GM04504 (cell line): ENCODE measurements around the gene SEMA6A.
A peak's percentile ranks its signal among the peaks of the same experiment; 100 is the strongest.

Experiments
- DNase-seq: peaks from one replicate; pipeline ENCODE4 v3.0.0-alpha.2; 2012; ENCODE audit warnings: low read depth

The SEMA6A gene

GRCh38 chr5:116492776-116493175 lies 81.8 kb downstream of the SEMA6A start:
- DNase-seq = no peak

- peak; percentile 79 for DNase-seq
These were observed 82.5 kb downstream of the SEMA6A start for GRCh38 chr5:116492016-116492623.

DNA sequence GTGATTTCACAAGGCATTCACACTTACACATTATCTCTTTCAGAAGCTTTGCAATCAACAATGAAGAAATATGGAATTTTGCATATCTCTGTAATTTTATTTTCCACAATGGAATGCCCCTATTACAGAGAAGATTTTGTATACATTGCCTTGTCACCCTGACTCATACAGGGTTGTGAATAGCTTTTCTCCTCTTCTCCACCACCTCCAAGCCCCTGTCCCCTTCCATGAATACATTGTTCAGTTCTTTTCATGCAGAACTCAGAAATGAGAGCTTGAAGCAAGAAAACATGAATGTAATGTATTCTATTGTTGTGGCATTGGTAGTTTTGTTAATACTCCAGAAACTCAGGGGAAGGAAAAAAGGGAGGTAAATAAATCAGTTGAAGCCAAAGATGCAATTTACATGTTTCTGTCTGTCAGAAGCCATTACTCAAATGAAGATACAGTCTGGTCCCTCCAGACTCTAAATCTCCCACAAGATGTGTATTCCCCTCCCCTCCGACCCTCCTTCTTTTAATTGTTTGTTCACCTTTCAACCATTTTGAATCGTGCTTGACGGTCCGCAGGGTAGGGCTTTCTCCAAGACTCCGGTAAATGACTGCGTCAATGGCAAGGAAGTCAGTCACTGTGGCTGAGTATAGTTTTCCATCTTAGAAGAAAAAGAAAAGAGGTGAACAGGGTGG lies 86.1 kb downstream of the SEMA6A start:
- no peak for DNase-seq

DNA sequence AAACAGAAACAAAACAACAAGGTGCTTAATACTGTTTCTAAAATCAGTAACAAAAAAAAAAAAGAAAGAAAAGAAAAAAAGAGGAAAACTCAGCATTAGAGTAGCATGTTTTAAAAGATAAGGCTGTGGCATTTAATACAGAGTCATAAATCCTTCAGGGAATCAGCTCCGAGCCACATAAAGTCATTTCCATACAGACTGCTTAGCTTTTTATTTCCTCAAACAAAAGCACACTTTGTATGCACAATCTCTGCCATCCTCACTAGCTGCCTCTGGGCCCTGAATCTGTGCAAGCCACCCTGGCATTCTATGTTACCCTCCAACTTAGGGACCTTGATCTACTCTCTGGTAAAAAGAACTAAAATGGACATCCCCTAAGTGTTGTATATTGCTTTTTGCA lies 87.6 kb downstream of the SEMA6A start:
- no peak for DNase-seq

- DNase-seq = no peak
These were observed 88.0 kb downstream of the SEMA6A start for GRCh38 chr5:116486588-116486987.

GRCh38 chr5:116484645-116485044 lies 90.0 kb downstream of the SEMA6A start:
- no peak for DNase-seq

GRCh38 chr5:116482394-116482793 lies 92.2 kb downstream of the SEMA6A start:
- peak; percentile 17 for DNase-seq

DNA sequence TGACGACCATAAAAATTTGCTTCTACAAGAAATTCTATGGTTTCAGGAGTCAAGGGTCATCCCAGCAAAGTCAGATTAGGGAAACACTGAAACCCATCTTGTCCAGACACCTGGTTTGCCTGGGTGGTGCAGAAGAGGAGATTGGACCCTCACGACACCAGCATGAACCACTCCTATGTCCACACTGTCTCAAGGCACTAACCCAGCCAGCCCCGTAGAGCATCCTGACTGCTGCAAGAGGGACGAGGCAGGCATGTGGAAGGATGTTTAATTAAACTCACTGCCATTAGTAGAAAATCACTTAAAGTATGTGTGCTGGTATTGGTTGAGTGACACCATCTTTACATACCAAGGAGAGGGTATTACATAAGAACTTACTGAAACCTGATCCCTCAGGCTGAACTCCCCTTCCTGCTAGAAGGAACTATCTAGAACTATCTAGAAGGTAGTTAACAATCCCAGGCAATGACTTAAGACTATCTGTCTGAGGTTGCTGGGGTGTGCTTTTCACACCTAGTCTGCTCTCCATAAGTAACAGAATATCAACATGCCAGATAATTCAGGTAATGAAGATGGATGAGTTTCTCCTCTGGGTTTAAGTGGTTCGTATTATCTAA lies 93.6 kb downstream of the SEMA6A start:
- no peak for DNase-seq

- no peak for DNase-seq
These were observed 94.6 kb downstream of the SEMA6A start for GRCh38 chr5:116479776-116480675.

DNA sequence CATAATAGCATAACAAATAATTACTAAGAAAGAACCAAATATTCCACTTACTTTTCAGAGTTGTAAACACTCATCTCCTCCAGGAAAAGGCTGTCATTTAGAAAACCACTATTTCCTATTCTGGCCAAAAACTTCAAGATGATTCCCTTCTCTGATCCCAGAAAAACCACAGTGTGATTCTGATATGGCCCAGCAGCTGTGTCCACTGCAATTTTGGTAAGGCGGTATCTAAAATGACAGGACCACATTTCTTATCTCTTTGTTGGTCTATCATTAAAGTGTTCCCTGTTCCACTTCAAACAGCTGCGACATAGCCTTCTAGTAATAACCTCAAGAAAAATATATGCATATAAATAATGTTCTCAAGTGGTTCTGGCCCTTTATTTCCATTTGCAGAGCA lies 96.1 kb downstream of the SEMA6A start:
- no peak for DNase-seq

DNA sequence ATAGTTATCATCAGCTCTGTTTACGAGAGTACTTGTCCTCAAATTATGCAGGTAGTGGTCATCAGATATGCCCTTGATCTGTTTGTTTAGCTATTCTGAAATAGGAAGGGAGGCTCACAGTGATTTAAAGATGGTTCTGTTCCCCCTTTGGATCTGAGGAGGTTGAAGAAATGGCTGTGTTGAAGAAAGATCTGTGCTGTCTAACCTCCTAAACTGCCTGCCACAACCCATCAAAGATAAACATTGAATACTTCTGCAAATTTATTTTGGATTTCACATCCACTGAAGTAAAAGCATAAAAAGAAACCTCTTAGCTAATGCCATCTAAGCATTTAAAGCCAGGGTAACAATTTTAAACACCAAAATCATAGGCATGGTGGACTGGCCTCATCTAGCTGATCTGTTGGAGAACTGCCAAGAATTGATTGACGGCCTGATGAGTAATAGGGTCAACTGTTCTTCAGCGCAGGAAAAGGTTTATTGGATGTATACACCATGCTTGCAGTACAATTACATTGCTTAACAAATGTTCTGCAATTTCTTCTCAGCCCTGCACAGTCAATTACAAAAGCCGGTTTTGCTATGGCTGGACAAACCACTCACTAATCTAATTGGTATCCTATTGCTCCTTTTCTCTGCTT lies 97.6 kb downstream of the SEMA6A start:
- DNase-seq = no peak

GRCh38 chr5:116475338-116475737 lies 99.3 kb downstream of the SEMA6A start:
- DNase-seq = no peak

DNA sequence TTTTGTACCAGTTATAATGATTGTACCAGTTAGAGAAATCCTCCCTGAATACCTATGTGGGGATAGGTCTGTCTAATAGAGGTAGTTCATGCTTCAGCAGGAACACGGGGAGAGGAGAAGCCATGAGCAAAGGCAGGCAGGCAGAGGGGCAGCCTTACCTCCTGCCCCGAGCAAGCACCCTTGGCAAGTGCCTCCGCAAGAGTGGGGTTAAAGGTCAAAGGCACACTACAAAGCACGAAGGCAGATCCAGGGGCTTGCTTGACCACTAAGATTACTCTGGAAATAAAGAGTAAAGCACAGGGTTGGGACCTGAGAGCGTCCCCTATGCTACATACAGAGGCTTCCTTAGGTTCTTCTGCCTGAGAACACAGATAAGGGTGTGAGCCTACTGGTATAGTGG lies 100.9 kb downstream of the SEMA6A start:
- DNase-seq = no peak

DNA sequence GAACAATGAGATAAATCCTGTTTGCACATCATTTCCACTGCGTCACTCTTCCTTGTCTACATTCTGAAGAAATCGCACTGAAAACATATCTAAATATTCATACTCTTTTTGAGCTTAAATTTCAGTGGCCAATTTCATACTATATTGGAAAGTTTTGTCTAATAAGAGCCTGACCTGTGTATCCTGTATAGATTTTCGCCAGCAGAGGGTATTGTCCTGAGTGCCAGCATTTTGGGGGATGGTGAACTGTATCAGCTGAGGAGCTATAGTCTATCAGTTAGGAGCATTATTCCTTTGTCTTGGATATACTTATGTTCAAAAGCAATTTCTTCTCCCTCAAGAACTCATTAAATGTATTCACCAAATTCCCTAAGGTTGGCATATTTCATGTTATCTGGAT lies 102.3 kb downstream of the SEMA6A start:
- DNase-seq = no peak

DNA sequence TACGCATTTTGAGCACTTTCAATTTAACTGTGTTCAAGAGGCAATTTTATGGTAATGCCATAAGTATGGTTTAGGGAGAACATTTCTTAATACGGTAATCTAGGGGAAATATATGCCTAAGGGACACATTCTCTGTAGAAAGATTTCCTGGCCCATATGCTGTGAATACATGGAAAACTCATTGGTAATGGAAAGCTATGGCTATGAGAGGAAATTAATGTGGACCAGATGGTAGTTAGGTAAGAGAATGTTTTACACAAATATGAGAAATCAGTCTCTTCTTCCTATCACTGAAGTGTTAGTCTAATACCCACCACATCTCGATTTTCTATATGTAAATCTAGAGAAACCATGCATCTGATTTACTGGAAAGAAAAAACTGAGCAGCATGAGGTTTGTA lies 105.0 kb downstream of the SEMA6A start:
- no peak for DNase-seq

DNA sequence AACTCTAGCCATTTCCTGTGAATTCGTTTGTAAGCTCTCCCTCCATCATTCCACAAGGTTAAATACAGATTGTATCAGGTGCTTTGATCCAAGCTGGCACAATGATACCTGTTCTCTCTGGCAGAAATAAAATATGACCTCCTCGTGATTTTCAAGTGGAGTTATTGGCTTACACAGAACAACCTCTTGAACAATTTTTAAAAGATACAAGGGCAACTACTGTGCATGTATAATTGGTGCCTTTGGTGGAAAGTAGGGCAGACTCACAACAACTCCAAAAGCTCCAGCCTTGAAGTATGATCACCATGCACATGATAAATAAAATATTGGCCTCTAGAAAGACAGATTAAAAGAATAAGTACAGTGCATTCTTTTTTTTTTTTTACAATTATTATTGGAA lies 106.0 kb downstream of the SEMA6A start:
- no peak for DNase-seq

DNA sequence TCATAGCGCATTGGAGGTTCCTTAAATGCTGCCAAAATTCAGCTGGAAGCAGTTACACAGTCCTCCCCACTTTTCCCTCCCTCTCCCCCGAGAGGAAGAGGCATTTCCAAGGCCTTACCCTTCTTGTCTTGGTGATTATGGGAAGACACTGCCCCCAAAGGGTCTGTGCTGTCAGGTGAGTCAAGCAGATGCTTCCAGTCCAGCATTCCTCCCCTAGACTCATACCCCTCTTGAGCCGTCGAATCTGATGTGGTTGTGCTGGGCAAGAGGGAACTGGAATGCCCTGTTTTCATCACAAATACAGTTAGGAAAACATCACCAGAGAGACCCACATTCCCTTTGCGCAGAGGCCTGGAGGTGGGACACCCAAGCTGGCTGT lies 107.2 kb downstream of the SEMA6A start:
- no peak for DNase-seq

- no peak for DNase-seq
These were observed 107.7 kb downstream of the SEMA6A start for GRCh38 chr5:116466727-116467464.

GRCh38 chr5:116465411-116465810 lies 109.2 kb downstream of the SEMA6A start:
- DNase-seq = no peak

- no peak for DNase-seq
These were observed 110.4 kb downstream of the SEMA6A start for GRCh38 chr5:116464144-116464708.

GRCh38 chr5:116462500-116462899 lies 112.1 kb downstream of the SEMA6A start:
- DNase-seq = no peak
